Measurements from ENCODE around the gene JAKMIP1.

GRCh38 chr4:6111354-6111960, 88.9 kb downstream of the JAKMIP1 start:
- TF ChIP-seq CTCF (IDR thresholded peaks at IDR 0.05; ENCODE audit: low read depth, low read length, poor library complexity, severe bottlenecking) (no peak), EZH2phosphoT487 (IDR thresholded peaks at IDR 0.05; ENCODE audit: borderline replicate concordance, low read length) (no peak)
